GM19468 (cell line): ENCODE results near the gene RNF212.
A peak's percentile ranks its signal among the peaks of the same experiment; 100 is the strongest.
"Not testable (repeated sequence)": the region's sequence is repeated elsewhere in the genome, so short reads cannot be mapped to it uniquely, and the experiment has no call there.

Source experiments
- ATAC-seq: cut with Tn5 transposase; IDR thresholded peaks from one replicate; pipeline ENCODE4 v1.9.1; 2021; ENCODE audit warnings: mild to moderate bottlenecking, moderate library complexity, moderate number of reproducible peaks; ENCODE audit not compliant: unreplicated experiment; ENCODE audit errors: extremely low read depth

The RNF212 gene

DNA sequence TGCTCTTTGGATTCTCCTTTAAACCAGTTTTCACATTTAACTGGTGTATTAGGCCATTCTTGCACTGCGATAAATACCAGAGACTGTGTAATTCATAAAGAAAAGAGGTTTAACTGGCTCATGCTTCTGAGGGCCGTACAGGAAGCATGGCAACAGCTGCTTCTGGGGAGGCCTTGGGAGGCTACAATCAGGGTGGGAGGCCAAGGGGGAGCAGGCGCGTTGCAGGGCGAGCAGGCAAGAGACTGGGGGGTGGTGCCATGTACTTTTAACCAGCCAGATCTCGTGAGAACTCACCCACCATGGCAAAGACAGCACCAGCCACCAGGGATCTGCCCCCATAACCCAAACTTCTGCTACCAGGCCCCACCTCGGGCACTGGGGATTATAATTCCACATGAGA lies 38.1 kb downstream of the RNF212 start:
- no peak for ATAC-seq

DNA sequence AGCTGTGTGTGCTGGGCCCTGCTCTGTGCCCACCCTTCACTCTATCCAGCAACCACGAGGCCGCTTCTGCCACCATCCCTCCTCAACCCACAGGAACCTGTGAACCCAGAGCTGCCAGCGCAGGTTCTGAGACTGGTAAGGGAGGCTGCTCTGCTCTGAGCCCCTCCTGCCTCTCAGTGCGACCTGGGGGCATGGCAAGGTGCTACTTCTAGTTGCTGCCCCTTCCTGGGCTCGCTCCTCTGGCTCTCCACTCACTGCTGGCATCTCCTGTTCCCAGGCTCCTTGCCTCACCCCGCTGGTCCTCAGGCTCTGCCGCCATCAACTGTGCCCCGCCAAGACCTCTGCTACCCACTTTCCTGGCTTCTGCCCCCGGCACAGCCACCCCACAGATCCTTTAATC lies 39.3 kb downstream of the RNF212 start:
- no peak for ATAC-seq

DNA sequence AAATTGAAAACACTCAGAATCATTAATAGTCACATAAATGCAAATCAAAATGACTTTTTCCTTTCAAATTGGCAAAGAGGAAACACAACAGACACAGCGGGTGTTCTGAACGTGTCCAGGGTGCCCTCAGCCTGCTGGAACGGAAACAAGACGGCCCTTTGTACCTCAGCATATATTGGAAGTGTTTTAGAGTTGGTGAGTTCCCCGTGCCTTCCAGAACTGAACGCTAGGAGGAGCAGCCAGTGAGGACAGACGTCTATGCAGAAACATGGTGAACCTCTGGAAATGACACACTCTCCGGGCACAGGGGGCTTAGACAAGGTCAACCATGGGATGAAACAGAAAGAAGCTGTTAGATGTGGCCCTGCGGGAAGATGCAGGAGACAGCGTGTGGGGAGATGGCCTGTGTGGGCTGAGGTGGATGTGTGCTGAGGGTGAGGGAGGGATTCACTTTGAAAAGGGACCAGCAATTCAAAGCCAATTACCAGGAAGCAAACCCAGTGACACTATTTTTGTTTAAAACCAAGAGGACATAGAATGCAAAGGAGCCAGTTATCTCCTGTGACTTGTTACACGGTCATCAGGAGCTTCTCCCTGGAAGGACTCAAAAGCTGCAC lies 40.4 kb downstream of the RNF212 start:
- ATAC-seq = no peak

DNA sequence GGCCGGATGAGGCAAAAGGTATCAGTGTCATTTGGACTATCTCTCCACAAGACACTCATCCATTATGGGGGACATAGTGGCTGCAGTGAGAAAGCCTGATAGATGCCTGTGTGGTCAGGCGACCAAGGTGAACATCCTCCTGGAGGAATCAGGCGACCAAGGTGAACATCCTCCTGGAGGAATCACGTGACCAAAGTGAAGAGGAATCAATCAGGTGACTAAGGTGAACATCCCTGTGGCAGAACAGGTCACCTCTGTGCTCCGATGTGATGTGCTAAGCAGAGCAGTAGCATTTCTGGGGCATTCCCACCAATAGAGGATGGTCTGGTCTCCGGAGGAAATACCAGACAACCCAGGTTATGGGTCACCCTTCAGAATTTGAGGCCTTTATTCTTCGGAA lies 44.0 kb downstream of the RNF212 start:
- no peak for ATAC-seq

DNA sequence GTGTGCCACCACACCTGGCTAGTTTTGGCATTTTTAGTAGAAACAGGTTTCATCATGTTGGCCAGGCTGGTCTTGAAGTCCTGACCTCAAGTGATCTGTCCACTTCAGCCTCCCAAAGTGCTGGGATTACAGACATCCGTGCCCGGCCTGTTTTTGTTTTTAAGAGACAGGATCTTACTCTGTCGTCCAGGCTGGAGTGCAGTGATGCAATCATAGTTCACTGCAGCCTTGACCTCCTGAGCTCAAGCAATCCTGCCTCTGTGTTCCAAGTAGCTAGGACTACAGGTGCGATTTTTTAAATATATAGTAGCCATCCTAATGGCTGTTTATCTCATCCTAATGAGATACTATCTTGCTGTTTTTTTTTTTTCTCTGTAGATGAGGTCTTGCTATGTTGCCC lies 47.6 kb downstream of the RNF212 start:
- no peak for ATAC-seq

DNA sequence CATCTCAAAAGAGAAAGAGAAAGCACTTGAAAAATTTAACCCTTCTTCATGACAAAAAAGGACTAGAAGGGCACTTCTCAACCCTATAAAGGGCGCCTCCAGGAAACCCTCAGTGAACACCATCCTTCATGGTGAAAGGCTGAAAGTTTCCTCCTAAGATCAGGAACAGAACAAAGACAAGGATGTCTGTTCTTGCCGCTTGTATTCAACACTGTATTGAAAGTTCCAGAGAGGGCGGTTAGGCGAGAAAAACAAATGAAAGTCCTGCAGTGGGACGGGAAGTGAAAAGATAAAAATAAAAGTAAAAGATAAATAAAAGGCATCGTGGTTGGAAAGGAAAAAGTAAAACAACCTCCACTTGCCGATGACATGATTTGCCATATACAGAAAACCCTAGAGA lies 50.9 kb downstream of the RNF212 start:
- no peak for ATAC-seq

DNA sequence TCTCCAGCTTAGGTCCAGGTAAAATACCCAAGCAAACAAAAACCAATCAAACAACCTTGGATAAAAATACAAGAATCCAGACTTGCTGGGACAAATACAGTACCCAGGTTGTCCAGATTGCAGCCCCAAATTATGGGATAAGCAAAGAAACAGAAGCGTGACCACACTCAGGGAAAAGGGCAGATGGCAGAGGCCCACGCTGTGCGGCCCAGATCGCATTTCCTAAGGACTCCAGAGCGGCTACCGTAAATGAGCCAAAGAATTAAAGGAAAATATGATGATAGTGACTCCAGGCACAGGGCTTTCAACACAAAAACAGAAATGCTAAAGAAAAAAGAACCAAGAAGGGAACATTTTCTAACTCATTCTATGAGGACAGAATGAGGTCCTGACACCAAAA lies 51.6 kb downstream of the RNF212 start:
- no peak for ATAC-seq

DNA sequence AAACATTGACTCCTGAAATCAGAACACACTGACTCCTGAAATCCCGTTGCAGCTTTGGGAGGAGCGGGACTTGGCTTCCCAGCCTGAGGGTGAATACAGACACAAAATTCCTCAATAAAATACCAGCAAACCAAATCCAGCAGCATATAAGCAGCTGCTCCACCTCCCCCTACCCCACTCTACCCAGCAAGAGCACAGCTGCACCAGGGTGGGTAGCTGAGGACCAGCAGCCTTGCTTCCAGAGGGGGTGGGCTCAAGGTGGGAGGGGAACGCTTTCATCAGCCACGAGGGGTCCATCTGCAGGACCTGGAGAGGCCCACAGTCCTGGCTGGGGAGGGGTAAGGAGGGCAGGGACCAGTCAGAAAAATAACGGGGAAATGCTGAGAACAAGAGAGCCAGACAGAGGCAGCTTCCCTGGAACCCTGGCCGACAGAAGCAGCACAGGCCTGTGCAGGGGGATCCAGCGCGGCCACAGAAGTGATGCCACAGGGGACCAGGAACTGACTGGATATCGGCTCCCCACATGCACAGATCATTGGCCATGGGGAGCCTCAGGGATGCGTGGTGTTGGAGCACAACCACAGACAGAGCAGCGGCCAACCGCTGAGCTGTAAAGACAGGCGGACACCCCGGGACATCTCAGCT lies 52.2 kb downstream of the RNF212 start:
- ATAC-seq = no peak

DNA sequence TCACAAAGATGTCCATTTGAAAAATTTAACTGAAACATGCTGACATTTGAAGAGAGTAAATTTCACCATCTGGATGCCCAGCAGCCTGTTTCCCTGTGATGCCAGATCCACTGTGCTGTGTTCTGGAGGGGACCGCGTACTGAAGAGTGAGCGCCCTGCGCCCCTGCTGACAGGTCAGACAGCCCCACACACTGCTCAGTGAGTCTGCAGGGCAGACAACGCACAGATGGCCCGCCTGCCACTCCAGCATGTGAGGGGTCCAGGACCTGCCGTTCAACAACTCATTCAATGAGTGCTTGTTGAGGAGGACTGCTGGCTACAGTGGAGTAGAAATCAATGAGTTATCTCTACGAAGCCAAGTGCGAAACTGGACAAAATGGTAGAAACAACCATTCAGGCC lies 52.7 kb downstream of the RNF212 start:
- ATAC-seq = no peak

DNA sequence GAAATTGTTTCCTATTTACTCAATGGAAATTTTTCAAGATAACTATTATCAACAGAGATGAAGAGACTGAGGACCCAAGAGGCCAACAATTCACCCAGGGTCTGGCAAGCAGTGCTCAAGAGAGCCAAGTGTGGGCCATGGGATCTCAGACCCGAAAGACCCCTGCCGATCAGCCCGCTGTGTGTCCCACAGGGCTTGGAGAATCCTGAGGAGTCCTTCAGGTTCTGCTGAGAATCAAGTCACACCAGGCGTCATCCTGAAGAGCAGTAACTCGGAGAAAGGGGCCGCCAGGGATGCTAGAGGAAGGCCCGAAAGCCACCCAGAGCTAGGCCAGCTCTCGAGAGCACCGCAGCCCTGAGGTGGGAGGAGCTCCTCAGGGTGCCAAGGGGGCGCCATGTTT lies 53.2 kb downstream of the RNF212 start:
- no peak for ATAC-seq

DNA sequence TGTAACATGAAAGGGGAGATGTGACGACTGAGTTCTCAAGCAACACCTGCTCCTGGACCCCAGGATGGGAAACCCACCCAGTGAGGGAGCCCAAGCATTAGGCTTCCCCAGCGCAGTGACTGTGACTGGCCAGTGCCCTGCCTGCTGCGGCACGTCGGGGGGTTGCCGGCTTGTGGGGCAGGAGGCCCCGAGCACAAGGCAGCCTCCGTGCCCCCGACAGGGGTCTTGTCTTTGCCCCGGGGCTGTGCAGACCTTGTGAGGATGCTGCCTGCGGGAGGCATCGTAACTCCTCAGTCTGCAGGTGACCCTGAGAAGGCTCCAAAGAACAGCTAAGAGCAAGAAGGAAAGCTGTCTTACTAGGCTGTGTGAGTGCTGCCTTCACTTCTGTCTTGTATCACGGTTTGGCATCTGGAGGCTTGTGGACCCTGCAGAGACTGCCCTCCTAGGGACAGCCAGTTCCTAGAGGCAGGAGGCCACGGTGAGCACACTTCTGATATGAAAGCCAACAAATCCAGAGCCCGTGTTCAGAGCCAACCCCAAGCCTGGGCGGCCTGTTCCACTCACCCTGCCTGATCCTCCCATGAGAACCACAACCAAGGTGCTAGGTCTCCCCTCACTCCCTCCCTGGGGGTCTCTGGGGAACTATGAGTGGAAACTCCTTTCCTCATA lies 54.2 kb downstream of the RNF212 start:
- no peak for ATAC-seq

DNA sequence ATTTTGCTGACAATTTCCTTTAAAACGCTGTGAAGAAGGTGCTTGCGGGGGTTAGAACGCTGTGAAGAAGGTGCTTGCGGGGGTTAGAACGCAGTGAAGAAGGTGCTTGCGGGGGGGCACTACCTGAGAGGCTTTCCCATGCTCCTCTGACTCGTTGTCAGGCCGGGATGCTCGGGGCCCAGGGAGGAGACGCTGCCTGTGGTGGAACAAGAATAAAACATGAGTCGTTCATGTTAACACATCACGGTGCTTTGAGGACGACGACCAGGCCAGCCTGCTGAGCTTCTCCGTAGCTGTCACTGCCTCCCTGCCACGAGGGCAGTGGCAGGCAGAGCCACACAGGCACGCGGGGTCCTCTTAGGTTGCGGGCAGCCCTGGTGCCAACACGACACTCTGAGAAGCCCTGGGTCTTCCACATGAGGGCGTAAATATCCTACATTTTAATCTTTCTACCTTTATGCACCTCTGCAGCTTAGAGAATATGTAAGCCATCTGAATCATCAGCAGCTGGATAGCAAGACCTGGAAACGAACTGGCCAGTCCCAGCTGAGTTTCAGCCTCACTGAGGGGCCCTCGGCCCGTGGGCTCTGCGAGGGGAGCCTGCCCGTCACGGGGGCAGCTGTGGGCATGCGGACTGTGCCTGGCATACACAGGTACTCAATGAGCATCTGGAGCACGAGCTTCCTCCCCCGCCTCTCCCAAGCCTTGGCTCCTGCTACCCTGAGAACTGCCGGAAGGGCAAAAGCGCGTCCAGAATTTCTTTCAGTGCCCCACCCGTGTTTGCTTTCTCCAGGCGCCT lies 55.0 kb downstream of the RNF212 start:
- no peak for ATAC-seq

DNA sequence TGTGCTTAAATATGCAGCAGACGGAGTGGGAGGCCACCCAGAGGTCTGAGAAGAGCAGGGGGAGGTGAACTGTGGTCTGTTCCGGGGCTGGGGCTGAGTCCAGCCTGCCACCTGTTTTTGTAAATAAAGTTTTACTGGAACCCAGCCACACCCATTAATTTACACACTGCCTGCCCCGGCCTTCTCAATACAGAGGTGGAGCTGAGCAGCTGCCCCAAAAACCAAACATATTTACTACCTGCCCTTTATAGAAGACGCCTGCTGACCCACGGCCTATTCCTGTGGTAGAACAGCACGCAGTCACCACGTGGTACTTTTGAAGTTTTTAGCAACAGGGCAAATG lies 56.0 kb downstream of the RNF212 start:
- no peak for ATAC-seq

DNA sequence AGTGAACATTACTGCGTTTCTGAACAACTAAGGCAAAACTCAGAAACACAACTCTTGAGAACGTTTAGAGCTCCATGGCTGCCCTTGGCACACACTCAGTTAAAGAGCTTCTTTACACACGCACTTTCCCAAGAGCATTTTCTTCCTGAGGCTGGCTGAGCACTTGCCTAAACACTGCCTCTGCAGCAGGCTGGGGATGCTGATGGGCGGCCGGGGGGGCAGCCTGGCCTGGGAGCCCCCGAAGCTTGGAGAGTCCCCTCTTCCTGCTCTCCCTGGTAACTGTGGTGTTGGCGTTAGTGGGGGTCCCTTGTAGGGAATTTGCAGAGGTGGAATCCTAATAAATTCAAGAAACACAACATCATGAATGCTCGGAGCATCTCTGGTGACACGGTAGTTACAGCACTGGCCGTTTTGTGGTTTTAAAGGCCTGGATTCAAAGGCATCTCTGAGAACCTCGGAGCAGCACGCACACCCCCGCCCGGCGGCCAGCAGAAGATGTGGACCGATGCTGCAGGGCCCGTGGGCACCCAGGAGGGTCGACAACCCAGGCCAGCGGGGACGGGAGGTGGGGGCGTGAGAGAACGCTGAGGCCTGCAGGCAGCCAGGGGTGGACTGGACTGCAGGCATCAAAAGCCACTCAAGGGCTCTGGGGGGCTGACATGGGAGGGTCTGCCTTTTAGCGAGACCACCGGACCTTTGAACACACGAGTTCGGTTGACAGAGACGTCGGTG lies 56.5 kb downstream of the RNF212 start:
- ATAC-seq = no peak

DNA sequence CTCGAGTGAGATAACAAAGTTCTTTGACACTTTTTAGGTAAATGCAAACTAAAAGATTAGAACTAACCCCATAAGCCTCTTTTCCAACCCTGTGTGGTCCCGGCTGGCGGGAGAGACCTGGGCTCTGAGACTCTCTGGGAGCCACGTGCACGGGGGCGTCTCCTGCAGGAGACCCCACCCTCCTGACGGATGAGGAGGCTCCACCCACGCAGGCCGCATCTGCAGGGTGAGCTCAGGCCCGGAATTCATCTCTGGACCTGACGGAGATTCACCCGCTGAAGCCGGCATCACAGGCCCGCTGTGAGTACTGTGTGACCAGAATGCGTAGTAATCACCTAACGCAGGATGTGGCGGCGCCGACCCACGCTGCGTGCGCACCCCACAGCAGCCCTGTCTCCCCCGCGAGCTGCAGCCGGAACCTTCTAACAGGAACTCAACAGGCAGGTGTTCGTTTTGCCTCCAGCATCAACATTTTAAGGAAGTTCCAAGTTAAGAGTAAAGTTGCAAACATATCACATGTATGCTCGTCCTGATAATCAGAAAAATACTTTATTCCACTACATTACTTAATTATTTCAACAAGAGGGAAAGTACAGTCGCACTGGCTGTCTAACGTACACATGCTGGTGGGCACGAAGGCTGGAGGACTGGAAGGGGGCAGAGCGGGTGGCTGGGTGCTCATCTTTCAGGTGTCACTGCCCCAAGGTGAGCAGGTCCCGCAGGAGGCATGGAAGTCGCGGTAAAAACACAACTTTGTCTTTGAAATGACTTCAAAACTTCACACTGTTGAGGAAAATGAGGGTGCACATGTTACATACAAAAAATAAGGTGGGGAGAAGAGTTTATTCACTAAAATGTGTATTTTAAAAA lies 57.4 kb downstream of the RNF212 start:
- peak; percentile 46 for ATAC-seq

DNA sequence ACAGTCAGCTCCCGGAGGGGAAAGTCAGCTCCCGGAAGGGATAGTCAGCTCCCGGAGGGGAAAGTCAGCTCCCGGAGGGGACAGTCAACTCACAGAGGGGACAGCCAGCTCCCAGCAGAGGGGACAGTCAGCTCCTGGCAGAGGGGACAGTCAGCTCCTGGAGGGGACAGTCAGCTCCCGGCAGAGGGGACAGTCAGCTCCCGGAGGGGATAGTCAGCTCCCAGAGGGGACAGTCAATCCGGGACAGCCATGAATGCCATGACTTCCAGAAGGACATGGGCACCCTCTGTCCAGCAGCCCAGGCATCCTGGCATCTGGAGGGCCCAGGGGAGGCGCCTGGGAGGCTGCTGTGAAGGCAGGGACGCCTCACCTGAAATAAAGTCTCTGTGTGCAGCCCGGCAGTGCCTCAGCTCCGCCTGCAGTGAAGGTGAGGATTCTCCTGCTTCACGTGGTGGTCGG lies 58.1 kb downstream of the RNF212 start:
- not testable (repeated sequence) for ATAC-seq

DNA sequence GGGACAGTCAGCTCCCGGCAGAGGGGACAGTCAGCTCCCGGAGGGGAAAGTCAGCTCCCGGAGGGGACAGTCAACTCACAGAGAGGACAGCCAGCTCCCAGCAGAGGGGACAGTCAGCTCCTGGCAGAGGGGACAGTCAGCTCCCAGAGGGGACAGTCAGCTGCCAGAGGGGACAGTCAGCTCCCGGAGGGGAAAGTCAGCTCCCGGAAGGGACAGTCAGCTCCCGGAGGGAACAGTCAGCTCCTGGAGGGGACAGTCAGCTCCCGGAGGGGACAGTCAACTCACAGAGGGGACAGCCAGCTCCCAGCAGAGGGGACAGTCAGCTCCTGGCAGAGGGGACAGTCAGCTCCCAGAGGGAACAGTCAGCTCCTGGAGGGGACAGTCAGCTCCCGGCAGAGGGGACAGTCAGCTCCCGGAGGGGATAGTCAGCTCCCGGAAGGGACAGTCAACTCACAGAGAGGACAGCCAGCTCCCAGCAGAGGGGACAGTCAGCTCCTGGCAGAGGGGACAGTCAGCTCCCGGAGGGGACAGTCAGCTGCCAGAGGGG lies 58.6 kb downstream of the RNF212 start:
- not testable (repeated sequence) for ATAC-seq

DNA sequence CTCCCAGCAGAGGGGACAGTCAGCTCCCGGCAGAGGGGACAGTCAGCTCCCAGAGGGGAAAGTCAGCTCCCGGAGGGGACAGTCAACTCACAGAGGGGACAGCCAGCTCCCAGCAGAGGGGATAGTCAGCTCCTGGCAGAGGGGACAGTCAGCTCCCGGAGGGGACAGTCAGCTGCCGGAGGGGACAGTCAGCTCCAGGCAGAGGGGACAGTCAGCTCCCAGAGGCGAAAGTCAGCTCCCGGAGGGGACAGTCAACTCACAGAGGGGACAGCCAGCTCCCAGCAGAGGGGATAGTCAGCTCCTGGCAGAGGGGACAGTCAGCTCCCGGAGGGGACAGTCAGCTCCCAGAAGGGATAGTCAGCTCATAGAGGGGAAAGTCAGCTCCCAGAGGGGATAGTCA lies 59.5 kb downstream of the RNF212 start:
- not testable (repeated sequence) for ATAC-seq

DNA sequence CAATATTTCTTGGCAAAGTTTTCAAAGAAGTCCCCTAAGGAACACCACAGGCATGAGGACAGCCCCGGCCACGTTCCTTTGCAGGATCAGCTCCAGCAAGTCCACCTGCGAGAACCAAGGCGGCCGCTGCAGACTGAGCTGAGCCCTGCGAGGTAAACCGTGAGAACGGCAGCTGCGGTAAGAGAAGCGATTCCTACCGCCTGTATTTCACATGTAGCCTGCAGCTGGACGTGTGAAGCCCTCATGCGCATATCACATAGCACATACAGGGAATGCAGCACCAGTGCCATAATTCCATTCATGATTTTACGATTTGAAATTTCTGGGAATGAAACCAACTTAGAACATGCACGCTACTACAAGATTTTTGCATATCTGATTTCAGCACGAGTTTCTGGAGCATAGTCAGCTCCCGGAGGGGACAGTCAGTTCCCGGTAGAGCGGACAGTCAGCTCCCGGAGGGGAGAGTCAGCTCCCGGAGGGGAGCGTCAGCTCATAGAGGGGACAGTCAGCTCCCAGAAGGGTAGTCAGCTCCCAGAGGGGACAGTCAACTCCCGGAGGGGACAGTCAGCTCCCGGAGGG lies 60.2 kb downstream of the RNF212 start:
- ATAC-seq = no peak
